Measurements from ENCODE around the gene LYSMD1.

Gene LYSMD1

GRCh38 chr1:151165281-151165737 is 393 bp downstream of the LYSMD1 start:
- in situ Hi-C loops (cut with HindIII; ENCODE audit: low pct_unique_long_range_greater_than_20kb, low sequenced_read_pairs), result no loop called here
- no peak for TF ChIP-seq JUND (IDR thresholded peaks at IDR 0.05; ENCODE audit: low read depth)
- no peak for DNase-seq (ENCODE audit: low read depth in 1 of 2, low spot score in 1 of 2)

- TF ChIP-seq JUND (IDR thresholded peaks at IDR 0.05; ENCODE audit: low read depth), result no peak
- in situ Hi-C loops (cut with HindIII; ENCODE audit: low pct_unique_long_range_greater_than_20kb, low sequenced_read_pairs), result no loop called here
- peak in 1 of 2 experiments; percentile 38 for DNase-seq (ENCODE audit: low read depth in 1 of 2, low spot score in 1 of 2)
These were observed 896 bp downstream of the LYSMD1 start for GRCh38 chr1:151164732-151165280.

- TF ChIP-seq JUND (IDR thresholded peaks at IDR 0.05; ENCODE audit: low read depth), result no peak
- in situ Hi-C loops (cut with HindIII; ENCODE audit: low pct_unique_long_range_greater_than_20kb, low sequenced_read_pairs), result no loop called here
- no peak for DNase-seq (ENCODE audit: low read depth in 1 of 2, low spot score in 1 of 2)
These were observed 6.3 kb downstream of the LYSMD1 start for GRCh38 chr1:151159373-151159772.

- DNase-seq (ENCODE audit: low read depth in 1 of 2, low spot score in 1 of 2), result no peak
- in situ Hi-C loops (cut with HindIII; ENCODE audit: low pct_unique_long_range_greater_than_20kb, low sequenced_read_pairs), result no loop called here
- TF ChIP-seq JUND (IDR thresholded peaks at IDR 0.05; ENCODE audit: low read depth), result no peak
These were observed 6.9 kb downstream of the LYSMD1 start for GRCh38 chr1:151158751-151159251.

- TF ChIP-seq JUND (IDR thresholded peaks at IDR 0.05; ENCODE audit: low read depth), result no peak
- in situ Hi-C loops (cut with HindIII; ENCODE audit: low pct_unique_long_range_greater_than_20kb, low sequenced_read_pairs), result no loop called here
- DNase-seq (ENCODE audit: low read depth in 1 of 2, low spot score in 1 of 2), result no peak
These were observed 7.4 kb downstream of the LYSMD1 start for GRCh38 chr1:151158326-151158725.

GRCh38 chr1:151157067-151157531 is 8.6 kb downstream of the LYSMD1 start:
- TF ChIP-seq JUND (IDR thresholded peaks at IDR 0.05; ENCODE audit: low read depth), result no peak
- DNase-seq (ENCODE audit: low read depth in 1 of 2, low spot score in 1 of 2), result no peak
- in situ Hi-C loops (cut with HindIII; ENCODE audit: low pct_unique_long_range_greater_than_20kb, low sequenced_read_pairs), result no loop called here

GRCh38 chr1:151156515-151156819 is 9.2 kb downstream of the LYSMD1 start, which contains the start of gene TNFAIP8L2:
Gene TNFAIP8L2, plus strand, starts transcription at chr1:151156649. Its CDS starts 2,049 bp downstream, at chr1:151158698.
- DNase-seq (ENCODE audit: low read depth in 1 of 2, low spot score in 1 of 2), result no peak
- in situ Hi-C loops (cut with HindIII; ENCODE audit: low pct_unique_long_range_greater_than_20kb, low sequenced_read_pairs), result no loop called here

GRCh38 chr1:151147665-151148064 is 18.0 kb downstream of the LYSMD1 start:
- no peak for DNase-seq (ENCODE audit: low read depth in 1 of 2, low spot score in 1 of 2)
- in situ Hi-C loops (cut with HindIII; ENCODE audit: low pct_unique_long_range_greater_than_20kb, low sequenced_read_pairs), result no loop called here

More at GRCh38 chr1:151156515-151156819, 9.2 kb downstream of the LYSMD1 start, which contains the start of gene TNFAIP8L2:
- TF ChIP-seq JUND (IDR thresholded peaks at IDR 0.05; ENCODE audit: low read depth), result no peak

GRCh38 chr1:151147132-151147503 is 18.6 kb downstream of the LYSMD1 start:
- no peak for TF ChIP-seq JUND (IDR thresholded peaks at IDR 0.05; ENCODE audit: low read depth)
- in situ Hi-C loops (cut with HindIII; ENCODE audit: low pct_unique_long_range_greater_than_20kb, low sequenced_read_pairs), result no loop called here
- DNase-seq (ENCODE audit: low read depth in 1 of 2, low spot score in 1 of 2), result no peak

More at GRCh38 chr1:151147665-151148064, 18.0 kb downstream of the LYSMD1 start:
- TF ChIP-seq JUND (IDR thresholded peaks at IDR 0.05; ENCODE audit: low read depth), result no peak

- in situ Hi-C loops (cut with HindIII; ENCODE audit: low pct_unique_long_range_greater_than_20kb, low sequenced_read_pairs), result no loop called here
- TF ChIP-seq JUND (IDR thresholded peaks at IDR 0.05; ENCODE audit: low read depth), result no peak
- peak; percentile 94 to 95 for DNase-seq (ENCODE audit: low read depth in 1 of 2, low spot score in 1 of 2)
These were observed 19.1 kb downstream of the LYSMD1 start, which contains the start of gene SEMA6C for GRCh38 chr1:151146412-151147131. Gene SEMA6C, minus strand, starts transcription at chr1:151146631. Its CDS starts 4,010 bp downstream, at chr1:151142621.

GRCh38 chr1:151146072-151146411 is 19.7 kb downstream of the LYSMD1 start:
- in situ Hi-C loops (cut with HindIII; ENCODE audit: low pct_unique_long_range_greater_than_20kb, low sequenced_read_pairs), result no loop called here
- no peak for TF ChIP-seq JUND (IDR thresholded peaks at IDR 0.05; ENCODE audit: low read depth)
- DNase-seq (ENCODE audit: low read depth in 1 of 2, low spot score in 1 of 2), result no peak

- DNase-seq (ENCODE audit: low read depth in 1 of 2, low spot score in 1 of 2), result no peak
- in situ Hi-C loops (cut with HindIII; ENCODE audit: low pct_unique_long_range_greater_than_20kb, low sequenced_read_pairs), result no loop called here
- no peak for TF ChIP-seq JUND (IDR thresholded peaks at IDR 0.05; ENCODE audit: low read depth)
These were observed 20.2 kb downstream of the LYSMD1 start for GRCh38 chr1:151145304-151146071.
